ENCODE results near the gene RAB5A. TPM values are rescaled to one million over a fixed set of nuclear protein-coding genes. Genes with fewer than 3 reads are reported as not detected.
"Not testable (repeated sequence)": the region's sequence is repeated elsewhere in the genome, so short reads cannot be mapped to it uniquely, and the experiment has no call there.

Gene RAB5A, protein sequence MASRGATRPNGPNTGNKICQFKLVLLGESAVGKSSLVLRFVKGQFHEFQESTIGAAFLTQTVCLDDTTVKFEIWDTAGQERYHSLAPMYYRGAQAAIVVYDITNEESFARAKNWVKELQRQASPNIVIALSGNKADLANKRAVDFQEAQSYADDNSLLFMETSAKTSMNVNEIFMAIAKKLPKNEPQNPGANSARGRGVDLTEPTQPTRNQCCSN
- total RNA-seq = 10 to 100 TPM; 59.2 to 88.3 (median 78.4) TPM

DNA sequence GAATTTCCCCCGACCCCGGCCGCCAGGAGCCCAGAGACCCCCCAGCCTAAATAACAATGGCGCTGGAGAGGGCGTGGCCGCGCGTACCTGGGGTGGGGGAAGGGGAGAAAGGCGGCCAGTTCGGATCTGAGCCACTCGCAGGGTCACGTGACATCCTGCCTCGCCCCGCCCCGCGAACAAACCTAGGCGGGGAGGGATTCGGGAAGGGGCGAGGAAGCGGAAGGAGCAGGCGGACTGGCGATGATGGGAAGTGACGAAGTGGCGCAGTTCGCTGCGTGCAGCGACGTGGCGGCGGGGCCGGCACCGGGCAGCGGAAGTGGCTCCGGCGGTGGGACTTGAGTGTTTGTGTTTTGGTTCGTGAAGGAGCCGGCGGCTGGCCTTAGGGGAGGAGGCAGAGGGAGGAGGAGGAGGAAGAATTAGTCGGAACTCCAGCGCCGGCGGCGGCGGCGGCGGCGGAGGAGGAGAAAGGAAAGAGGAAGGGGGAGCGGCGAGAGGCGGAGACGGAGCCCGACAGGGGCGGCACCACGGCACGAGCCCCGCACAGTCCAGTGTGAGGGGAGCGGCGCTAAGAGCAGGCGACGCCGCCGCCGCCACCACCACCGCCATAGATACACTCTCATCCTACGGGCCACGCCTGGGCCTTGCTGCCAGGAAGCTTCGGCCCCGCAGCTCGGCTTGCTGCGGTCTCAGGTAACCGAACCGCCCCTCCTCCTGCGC, at the start of gene RAB5A:
Gene RAB5A, plus strand, starts transcription at position 266 of the 717 bp plus-strand sequence. CDS start 3,802 bp downstream, outside the sequence.
- peaks cover 6 to 43% (median 8%) of the 10 kb centered on the region in 3 donors for H3K4me1 ChIP-seq
- H3K4me3 ChIP-seq = peak within 1 kb of the TSS; percentile 82 to 89
- 0% methylated on average over 21 of the region's 73 CpGs; no CpG with 5 or more reads in 1 of the 2 donors for WGBS, 2 donors (ENCODE audit: low coverage in 1 of 2)
- H3K27me3 ChIP-seq = no peaks in the 10 kb centered on the region
- no peaks in the 10 kb centered on the region for H3K9me3 ChIP-seq
- TF ChIP-seq POLR2AphosphoS5 (IDR thresholded peaks at IDR 0.05) (peak; percentile 98), EP300 (IDR thresholded peaks at IDR 0.05) (no peak), POLR2A (IDR thresholded peaks at IDR 0.05) (peak; percentile 70 to 76)
- TF ChIP-seq, protein P1, sequence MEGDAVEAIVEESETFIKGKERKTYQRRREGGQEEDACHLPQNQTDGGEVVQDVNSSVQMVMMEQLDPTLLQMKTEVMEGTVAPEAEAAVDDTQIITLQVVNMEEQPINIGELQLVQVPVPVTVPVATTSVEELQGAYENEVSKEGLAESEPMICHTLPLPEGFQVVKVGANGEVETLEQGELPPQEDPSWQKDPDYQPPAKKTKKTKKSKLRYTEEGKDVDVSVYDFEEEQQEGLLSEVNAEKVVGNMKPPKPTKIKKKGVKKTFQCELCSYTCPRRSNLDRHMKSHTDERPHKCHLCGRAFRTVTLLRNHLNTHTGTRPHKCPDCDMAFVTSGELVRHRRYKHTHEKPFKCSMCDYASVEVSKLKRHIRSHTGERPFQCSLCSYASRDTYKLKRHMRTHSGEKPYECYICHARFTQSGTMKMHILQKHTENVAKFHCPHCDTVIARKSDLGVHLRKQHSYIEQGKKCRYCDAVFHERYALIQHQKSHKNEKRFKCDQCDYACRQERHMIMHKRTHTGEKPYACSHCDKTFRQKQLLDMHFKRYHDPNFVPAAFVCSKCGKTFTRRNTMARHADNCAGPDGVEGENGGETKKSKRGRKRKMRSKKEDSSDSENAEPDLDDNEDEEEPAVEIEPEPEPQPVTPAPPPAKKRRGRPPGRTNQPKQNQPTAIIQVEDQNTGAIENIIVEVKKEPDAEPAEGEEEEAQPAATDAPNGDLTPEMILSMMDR (IDR thresholded peaks at IDR 0.05) = peak in 1 of 4 experiments; percentile 3
- ATAC-seq = peak; percentile 98
- peaks cover 0 to 3% of the 10 kb centered on the region in 2 donors for H3K36me3 ChIP-seq
- peak within 1 kb of the TSS; percentile 87 to 97 (median 96) for H3K27ac ChIP-seq

DNA sequence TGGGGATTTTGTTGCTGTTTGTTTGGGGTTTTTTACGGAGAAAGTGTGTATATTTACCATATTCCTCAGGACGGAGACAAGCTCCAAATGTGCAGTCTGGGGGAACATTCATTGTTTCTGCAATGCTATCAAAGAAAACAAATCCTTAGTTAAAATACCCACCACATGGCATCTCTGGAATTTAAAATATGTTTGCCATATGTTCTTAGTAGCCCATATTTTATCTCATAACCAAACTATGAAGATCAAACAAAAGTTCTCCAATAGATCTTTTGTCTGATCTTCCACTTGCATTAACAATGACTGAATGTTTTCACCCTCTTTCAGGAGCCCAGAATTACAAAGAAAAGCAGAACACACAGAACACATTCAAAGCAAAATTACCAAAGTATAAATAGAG, 48.2 kb upstream of the RAB5A start:
- H3K4me3 ChIP-seq = no peak overlapping the region
- no peaks in the 10 kb centered on the region for H3K9me3 ChIP-seq
- no peaks in the 10 kb centered on the region for H3K36me3 ChIP-seq
- TF ChIP-seq POLR2A (IDR thresholded peaks at IDR 0.05) (no peak), POLR2AphosphoS5 (IDR thresholded peaks at IDR 0.05) (no peak), EP300 (IDR thresholded peaks at IDR 0.05) (no peak)
- TF ChIP-seq, protein P1 (IDR thresholded peaks at IDR 0.05) = no peak
- no peak overlapping the region for H3K27ac ChIP-seq
- H3K27me3 ChIP-seq = no peaks in the 10 kb centered on the region
- no peaks in the 10 kb centered on the region for H3K4me1 ChIP-seq
- 73 to 78% methylated on average over 2 of the region's 2 CpGs for WGBS, 2 donors (ENCODE audit: low coverage in 1 of 2)
- ATAC-seq = no peak

DNA sequence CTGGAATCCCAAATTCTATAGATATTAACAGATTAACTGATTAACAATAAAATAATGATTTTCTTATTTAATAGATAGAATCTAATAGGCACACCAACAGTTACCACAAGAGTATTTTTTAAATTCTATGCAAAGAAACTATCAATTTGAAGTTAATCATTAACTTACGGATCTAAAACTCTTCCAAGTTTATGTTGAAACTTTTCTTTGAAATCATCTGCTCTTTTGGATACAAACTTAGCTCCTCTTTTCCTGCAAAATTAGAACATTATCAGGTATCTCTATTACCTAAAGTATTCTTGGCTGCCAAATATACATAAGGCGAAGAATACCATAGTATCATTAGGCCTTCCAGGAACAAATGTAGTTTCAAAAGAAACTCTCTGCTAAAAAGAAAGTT, 47.6 kb upstream of the RAB5A start:
- TF ChIP-seq POLR2AphosphoS5 (IDR thresholded peaks at IDR 0.05) (no peak), EP300 (IDR thresholded peaks at IDR 0.05) (no peak), POLR2A (IDR thresholded peaks at IDR 0.05) (no peak)
- TF ChIP-seq, protein P1 (IDR thresholded peaks at IDR 0.05) = no peak
- WGBS, 2 donors (ENCODE audit: low coverage in 1 of 2) = 94 to 98% methylated on average over 2 of the region's 2 CpGs
- Histone ChIP-seq H3K27ac (no peak overlapping the region), H3K4me3 (no peak overlapping the region), H3K4me1 (no peaks in the 10 kb centered on the region), H3K27me3 (no peaks in the 10 kb centered on the region), H3K36me3 (no peaks in the 10 kb centered on the region), H3K9me3 (no peaks in the 10 kb centered on the region)
- ATAC-seq = no peak

DNA sequence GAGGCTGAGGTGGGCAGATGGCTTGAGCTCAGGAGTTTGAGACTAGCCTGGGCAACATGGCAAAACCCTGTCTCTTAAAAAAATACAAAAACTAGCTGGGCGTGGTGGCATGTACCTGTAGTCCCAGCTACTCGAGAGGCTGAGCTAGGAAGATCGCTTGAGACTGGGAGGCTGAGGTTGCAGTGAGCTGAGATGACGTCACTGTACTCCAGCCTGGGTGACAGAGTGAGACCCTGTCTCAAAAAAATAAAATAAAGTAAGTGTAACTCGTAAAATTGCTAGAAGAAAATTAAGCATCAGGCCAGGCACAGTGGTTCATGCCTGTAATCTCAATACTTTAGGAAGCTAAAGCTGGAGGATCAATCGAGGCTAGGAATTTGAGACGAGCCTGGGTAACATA, 47.1 kb upstream of the RAB5A start:
- not testable (repeated sequence) for ATAC-seq, H3K27me3 ChIP-seq, H3K9me3 ChIP-seq, H3K4me3 ChIP-seq, H3K36me3 ChIP-seq, H3K27ac ChIP-seq, H3K4me1 ChIP-seq
- WGBS, 2 donors (ENCODE audit: low coverage in 1 of 2) = 89 to 95% methylated on average over 7 of the region's 7 CpGs

DNA sequence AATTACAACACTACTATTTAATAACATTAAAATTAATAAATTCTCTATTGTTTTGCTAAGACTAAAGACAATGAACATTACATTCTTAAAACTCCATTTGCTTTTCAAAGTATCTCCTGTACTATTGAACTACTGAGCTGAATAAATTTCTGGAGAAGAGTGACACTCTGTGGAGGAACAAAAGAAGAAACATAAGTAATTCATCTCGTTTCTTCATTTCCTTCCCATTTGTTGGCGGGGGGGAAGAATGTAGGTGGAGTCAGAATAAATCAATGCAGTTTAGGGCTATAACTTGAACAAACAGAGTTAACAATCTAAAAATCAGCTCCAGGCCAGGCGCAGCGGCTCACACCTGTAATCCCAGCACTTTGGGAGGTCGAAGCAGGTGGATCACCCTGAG, 45.6 kb upstream of the RAB5A start:
- 75% methylated on average over 5 of the region's 5 CpGs; no CpG with 5 or more reads in 1 of the 2 donors for WGBS, 2 donors (ENCODE audit: low coverage in 1 of 2)
- no peak for ATAC-seq
- no peak for TF ChIP-seq EP300 (IDR thresholded peaks at IDR 0.05)
- TF ChIP-seq, protein P1 (IDR thresholded peaks at IDR 0.05) = no peak
- Histone ChIP-seq H3K9me3 (no peaks in the 10 kb centered on the region), H3K27me3 (no peaks in the 10 kb centered on the region), H3K4me1 (no peaks in the 10 kb centered on the region), H3K27ac (no peak overlapping the region), H3K4me3 (no peak overlapping the region), H3K36me3 (no peaks in the 10 kb centered on the region)
